Daoy (cell line): Measurements from ENCODE around the gene NSMF. TPM values are rescaled to one million over a fixed set of nuclear protein-coding genes. Genes with fewer than 3 reads are reported as not detected.

Experiments
- DNase-seq: peaks from one replicate; pipeline ENCODE4 v3.0.0-alpha.2; 2015; ENCODE audit warnings: low read depth
- total RNA-seq: library from RNA; depleted of rRNA; stranded (reverse); fragments of >200 nt; shearing (Covaris generic); gene quantifications from 2 replicates; pipeline ENCODE4 v1.2.3, GENCODE V29; 2014

NSMF gene
- total RNA-seq, 1 experiment from 2014 or later = 13.7 TPM

GRCh38 chr9:137492464-137493363 is 33.6 kb upstream of the NSMF start:
- peak; percentile 53 for DNase-seq

- no peak for DNase-seq
These were observed 32.8 kb upstream of the NSMF start for GRCh38 chr9:137491735-137492432.

- DNase-seq = no peak
These were observed 31.5 kb upstream of the NSMF start for GRCh38 chr9:137490532-137491186.

GRCh38 chr9:137488906-137489305 is 29.8 kb upstream of the NSMF start:
- no peak for DNase-seq

- DNase-seq = no peak
These were observed 29.2 kb upstream of the NSMF start for GRCh38 chr9:137488327-137488653.

GRCh38 chr9:137487454-137488326 is 28.6 kb upstream of the NSMF start:
- DNase-seq = no peak

- DNase-seq = peak; percentile 4
These were observed 27.7 kb upstream of the NSMF start for GRCh38 chr9:137486545-137487453.

- no peak for DNase-seq
These were observed 27.0 kb upstream of the NSMF start for GRCh38 chr9:137486141-137486490.

GRCh38 chr9:137485343-137486140 is 26.4 kb upstream of the NSMF start:
- no peak for DNase-seq

- no peak for DNase-seq
These were observed 25.6 kb upstream of the NSMF start for GRCh38 chr9:137484551-137485315.

GRCh38 chr9:137482094-137482781 is 23.1 kb upstream of the NSMF start:
- peak; percentile 82 for DNase-seq

- DNase-seq = no peak
These were observed 21.9 kb upstream of the NSMF start for GRCh38 chr9:137480686-137481683.

- no peak for DNase-seq
These were observed 21.0 kb upstream of the NSMF start for GRCh38 chr9:137479892-137480685.

- DNase-seq = no peak
These were observed 20.1 kb upstream of the NSMF start for GRCh38 chr9:137478962-137479861.

- DNase-seq = no peak
These were observed 19.5 kb upstream of the NSMF start for GRCh38 chr9:137478613-137478961.
